ENCODE measurements around the gene TRAF2.

TRAF2 gene

DNA sequence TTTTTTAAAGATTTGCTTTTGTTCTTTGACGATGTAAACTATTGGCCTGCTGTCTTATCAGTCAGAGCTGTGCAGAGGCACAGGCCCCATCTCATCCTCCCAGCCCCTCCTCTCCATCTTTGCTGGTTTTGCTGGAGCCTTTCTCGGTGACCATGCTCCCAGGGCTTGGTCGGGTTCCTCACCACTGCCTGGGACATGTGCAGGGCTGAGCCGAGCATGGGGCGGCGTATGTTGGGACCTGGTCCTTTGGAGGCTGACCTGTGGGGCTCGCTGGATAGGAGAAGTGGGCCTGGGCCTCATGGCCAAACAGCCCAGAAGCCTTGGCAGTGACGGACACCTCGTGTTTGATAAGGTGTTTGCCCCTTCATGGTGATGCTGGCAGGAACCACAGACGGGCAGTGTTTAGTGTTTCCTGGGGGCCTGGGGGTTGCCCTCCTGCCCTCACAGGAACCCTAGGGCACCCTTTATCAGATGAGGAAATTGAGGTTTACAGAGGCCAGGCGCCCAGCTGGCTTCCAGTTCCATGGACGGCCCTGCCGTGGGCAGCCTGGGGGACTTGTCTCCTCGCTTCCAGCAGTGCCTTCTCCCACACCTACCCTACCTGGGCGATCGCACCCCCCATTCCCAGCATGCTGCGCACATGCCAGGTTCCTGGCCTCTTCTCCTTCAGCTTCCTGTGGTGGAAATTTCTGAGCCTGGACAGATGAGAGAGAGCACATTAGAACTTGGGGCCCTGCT is 27.6 kb downstream of the TRAF2 start:
- no peak for DNase-seq (ENCODE audit: low spot score)

DNA sequence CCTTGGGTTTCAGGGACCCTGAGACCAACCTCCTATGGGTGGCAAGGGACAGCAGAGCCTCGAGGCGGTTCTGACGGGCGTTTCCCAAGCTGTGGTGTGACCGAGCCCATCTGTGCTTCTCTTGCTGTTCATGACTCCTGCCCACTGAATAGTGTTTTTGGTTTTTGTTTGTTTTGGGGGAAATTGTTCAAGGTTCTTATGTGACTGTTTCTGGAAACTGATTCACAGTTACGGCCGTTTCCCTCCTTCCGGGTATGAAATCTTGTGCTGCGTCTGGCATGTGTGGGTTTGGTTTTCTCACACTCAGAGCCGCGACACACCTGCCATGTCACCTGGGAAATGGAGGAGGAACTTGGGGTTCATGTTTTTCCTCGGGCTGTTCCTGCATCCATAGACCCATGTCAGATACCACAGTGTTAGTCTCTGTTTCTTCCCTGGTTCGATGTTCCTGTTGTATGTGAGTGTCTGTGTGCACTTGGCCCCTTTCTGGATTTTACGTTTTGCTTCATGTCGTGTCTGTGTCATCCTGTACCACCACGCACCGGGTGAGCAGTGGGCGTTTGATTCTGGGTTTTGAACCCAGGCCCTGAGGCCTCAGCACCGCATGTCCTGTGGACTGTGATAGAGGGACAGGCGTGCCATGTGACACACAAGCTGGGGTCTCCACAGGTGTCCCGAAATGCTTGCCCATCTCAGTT is 29.5 kb downstream of the TRAF2 start:
- no peak for DNase-seq (ENCODE audit: low spot score)

DNA sequence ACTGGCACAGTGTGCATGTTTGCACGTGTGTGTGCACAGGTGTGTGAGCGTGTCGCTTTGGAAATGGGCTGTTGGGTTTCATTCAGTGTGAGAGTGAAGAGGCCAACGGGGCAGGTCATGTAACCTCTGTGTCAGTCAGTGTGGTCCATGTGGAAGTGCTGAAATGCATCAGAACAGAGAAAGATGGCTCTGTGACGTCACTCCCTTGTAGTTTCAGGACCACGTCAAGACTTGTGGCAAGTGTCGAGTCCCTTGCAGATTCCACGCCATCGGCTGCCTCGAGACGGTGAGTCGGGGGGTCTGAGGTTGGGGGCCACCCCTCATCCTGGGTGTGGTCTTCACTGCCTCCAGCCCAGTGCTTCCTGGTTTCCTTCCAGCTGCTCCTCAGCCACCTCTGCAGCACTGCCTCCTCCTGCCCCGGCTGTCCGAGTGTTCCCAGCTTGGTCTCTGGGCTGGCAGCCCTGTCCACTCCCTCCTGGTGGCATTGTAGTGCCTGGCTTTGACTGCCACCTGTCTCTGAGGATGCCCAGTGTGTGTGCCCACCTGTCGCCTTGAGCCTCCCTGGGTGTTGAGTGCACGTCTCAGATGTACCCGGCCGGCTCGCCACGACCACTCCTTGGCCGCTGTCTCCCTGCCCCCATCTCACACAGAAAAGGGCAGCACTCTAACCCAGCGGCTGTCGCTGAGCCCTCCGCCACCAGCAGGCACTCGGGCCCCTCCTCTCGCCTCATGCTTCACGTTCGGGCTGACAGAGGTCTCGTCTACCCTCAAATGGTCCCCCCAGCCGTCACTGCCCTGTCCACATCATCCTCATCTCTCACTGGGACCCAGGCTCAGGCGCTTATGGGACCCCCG is 30.2 kb downstream of the TRAF2 start:
- DNase-seq (ENCODE audit: low spot score) = no peak

DNA sequence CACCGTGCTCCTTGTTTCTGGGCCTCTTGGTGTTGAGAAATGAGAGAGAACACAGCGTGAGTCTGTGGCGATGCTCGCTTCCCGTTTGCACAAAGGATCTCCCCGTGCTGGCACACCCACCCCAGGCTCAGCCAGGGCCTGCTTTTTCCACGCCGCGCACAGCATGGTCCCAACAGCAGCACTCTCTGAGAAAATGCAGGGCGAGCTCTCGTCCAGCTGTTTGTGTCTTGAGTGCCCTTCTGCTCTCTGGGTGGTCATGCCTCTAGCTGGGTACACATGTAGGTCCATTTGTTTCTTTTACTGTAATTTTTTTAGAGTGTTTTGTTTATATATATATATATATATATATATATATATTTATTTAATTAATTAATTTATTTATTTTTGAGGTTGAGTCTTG is 31.6 kb downstream of the TRAF2 start:
- no peak for DNase-seq (ENCODE audit: low spot score)

DNA sequence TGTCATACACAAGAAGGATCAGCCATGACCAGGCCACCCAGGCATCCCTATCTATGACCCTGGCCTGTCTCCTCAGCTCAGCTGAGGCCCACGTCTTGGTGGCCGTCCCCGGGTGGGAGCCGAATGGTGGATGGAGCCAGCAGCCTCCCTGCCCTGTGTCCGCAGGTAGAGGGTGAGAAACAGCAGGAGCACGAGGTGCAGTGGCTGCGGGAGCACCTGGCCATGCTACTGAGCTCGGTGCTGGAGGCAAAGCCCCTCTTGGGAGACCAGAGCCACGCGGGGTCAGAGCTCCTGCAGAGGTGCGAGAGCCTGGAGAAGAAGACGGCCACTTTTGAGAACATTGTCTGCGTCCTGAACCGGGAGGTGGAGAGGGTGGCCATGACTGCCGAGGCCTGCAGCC is 33.8 kb downstream of the TRAF2 start:
- no peak for DNase-seq (ENCODE audit: low spot score)

DNA sequence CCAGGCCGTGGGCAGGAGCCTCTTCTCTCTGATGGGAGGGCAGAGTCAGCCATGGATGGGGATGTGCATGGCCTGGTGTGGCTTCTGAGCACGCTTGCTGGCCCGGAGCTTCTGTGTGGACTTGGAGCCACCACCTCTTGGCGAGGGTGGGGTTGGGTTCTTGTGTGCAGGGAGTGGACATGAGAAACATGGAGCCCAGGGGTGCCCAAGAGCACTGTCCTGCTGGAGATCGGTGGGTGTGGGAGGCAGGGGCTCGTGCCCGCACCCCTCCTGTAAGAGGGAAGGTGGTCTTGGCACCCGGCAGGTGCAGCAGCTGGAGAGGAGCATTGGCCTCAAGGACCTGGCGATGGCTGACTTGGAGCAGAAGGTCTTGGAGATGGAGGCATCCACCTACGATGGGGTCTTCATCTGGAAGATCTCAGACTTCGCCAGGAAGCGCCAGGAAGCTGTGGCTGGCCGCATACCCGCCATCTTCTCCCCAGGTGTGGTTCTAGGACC is 34.5 kb downstream of the TRAF2 start:
- DNase-seq (ENCODE audit: low spot score) = no peak

DNA sequence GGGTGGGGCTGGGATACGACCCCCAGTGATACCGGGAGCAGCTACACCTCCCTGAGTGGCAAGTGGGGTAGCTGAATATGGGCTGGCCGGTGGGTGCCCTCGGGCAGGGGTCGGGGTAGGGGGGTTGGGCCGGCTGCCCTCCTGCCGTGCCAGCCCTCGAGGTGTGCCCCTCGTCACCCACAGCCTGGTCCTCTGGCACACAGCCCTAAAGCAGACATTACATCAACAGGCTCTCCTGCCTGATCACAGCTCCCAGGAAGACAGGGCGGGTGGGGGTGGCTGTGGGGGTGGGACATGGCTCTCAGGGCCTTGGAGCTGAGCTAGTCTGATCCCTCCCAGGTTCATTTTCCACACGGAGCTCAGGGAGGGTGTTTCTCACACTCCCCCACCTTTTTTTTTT is 35.0 kb downstream of the TRAF2 start:
- DNase-seq (ENCODE audit: low spot score) = no peak

DNA sequence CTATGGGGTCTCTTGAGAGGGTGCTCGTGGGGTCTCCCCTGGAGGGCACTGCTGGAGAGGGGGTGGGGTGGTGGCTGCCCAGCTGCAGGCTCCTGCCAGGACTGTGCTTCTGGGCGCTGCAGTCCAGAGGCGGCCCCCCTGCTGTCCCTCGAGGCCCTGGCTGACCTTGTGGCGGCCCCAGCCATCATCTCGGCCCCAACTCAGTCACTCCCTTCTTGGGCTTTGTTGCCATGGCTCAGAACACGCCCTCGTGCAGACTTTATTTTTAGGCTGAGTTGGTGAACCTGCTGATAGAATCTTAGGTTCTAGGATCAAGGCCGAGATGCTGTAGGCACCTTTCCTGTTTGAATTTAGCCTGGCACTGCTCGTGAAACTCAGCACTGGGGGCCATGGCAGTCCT is 35.4 kb downstream of the TRAF2 start:
- DNase-seq (ENCODE audit: low spot score) = no peak

DNA sequence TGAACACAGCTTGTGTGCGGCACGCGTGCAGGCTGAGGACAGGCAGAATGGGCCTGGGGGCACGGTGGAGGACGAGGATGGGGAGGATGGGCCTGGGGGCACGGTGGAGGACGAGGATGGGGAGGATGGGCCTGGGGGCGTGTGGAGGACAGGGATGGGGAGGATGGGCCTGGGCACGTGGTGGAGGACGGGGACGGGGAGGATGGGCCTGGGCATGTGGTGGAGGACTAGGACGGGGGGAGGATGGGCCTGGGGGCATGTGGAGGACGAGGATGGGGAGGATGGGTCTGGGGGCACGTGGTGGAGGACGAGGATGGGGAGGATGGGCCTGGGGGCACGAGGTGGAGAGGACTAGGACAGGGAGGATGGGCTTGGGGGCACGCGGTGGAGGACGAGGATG is 36.2 kb downstream of the TRAF2 start:
- DNase-seq (ENCODE audit: low spot score) = no peak

DNA sequence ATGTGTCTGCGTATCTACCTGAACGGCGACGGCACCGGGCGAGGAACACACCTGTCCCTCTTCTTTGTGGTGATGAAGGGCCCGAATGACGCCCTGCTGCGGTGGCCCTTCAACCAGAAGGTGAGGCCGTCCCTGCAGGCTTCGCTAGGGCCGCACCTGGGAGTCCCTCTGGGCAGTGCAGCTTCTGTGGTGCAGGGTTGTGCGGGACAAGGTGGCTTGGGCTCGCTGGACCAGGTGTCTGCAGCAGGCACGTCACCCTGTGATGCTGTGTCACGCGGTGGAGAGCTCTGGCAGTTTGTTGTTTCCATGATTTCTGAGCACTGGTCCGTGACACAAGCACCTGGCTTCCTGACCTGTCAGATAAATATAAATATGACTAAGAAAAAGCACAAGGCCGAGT is 37.6 kb downstream of the TRAF2 start:
- no peak for DNase-seq (ENCODE audit: low spot score)

DNA sequence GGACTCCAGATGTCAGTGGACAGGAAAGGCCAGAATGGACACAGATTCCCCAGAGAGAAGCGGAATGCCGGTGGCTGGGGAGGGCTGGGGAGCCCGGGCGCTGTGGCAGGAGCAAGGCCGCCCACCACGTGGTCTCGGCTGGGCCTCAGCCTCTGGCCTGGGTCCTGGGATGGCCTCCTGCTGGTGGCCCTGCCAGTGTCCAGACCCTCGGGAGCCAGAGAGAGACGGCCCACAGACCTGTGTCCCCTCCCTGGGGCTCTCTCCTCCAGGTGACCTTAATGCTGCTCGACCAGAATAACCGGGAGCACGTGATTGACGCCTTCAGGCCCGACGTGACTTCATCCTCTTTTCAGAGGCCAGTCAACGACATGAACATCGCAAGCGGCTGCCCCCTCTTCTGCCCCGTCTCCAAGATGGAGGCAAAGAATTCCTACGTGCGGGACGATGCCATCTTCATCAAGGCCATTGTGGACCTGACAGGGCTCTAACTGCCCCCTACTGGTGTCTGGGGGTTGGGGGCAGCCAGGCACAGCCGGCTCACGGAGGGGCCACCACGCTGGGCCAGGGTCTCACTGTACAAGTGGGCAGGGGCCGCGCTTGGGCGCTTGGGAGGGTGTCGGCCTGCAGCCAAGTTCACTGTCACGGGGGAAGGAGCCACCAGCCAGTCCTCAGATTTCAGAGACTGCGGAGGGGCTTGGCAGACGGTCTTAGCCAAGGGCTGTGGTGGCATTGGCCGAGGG is 39.3 kb downstream of the TRAF2 start:
- no peak for DNase-seq (ENCODE audit: low spot score)

DNA sequence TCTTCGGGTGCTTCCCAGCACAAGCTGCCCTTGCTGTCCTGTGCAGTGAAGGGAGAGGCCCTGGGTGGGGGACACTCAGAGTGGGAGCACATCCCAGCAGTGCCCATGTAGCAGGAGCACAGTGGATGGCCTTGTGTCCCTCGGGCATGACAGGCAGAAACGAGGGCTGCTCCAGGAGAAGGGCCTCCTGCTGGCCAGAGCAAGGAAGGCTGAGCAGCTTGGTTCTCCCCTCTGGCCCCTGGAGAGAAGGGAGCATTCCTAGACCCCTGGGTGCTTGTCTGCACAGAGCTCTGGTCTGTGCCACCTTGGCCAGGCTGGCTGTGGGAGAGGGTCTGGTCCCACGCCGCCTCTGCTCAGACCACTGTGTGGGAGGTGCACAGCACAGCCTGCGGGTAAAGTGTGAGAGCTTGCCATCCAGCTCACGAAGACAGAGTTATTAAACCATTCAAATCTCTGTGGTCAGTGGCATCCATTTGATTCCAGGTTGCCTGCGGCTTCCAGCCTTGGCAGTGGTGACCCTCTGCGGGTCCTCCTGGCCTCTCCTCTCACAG is 39.9 kb downstream of the TRAF2 start:
- no peak for DNase-seq (ENCODE audit: low spot score)

DNA sequence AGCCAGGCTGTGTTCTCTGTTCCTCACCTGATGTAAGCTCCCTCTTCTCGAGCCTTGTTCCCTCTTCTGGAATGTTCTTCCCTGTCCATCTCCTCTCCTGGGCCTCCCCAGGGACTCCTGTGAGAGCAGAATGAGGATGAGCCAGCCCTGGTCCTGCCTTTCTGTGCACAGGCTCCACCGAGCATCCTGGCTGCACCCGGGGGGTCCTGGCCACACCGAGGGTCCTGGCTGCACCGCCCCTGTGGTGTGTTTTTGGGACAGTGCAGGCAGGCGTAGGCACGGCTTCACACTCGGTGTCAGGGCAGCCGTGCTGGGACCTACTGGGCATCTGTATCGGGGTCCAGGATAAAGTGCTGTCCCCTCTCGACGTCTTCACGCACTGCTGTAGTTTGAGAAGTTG is 40.4 kb downstream of the TRAF2 start:
- no peak for DNase-seq (ENCODE audit: low spot score)

DNA sequence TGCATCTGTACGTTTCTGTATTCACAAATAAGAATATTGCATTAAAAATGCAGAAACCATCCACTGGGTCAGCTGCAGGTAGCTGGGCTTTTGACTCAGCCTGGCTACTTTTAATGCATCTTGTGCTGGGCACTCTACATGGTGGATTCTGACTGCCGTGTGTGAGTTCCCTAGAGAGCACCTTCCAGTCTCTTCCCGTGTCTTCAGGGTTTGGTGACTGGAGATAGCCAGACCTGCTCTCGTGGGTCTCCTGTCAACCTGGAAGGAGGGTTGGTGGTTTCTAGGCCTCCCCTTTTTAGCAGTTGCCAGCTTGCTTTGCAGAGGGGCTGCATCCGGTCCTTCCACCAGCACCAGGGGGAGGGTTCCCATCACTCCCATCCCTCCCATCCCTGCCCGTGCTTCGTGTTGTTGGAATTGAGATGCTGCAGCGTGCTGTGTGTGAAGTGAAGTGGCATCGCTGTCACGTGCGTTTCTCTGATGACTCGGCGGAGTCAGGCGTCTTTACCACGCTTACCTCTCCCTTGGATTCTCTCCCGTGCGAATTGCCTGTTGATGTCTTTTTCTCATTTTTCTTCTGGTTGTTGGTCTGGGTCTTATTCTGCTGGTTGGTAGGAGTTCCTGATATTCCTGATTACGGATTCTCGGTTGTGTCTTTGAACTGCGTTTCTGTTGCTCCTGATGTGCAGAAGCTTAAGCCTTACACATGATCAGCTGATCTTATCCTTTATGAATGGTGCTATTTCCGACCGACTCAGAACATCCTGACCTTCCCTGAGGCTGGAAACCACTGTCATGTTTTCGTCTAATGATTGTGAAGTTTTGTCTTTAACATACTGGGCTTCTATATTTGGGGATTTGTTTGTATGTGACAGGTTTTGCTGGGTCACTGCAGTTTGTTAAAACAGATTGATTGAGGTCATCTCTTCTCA is 41.3 kb downstream of the TRAF2 start:
- no peak for DNase-seq (ENCODE audit: low spot score)

DNA sequence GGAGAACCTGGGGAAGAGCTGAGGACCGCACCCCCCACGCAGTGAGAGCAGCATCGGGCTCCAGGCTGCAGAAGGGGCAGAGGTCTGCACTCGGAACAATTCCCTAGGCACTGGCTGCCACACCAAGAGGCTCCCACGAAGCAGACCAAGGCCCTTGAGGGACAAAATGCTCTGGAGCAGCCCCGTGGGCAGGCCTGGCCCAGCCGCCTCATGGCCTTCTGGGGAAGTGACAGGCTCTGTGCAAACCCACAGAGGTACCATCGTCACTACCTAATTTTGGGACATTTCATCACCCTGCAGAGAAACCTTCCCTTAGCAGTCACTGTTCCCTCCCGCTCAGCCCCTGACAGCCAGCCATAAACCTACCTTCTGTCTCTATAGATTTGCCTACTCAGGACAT is 42.3 kb downstream of the TRAF2 start:
- DNase-seq (ENCODE audit: low spot score) = no peak

DNA sequence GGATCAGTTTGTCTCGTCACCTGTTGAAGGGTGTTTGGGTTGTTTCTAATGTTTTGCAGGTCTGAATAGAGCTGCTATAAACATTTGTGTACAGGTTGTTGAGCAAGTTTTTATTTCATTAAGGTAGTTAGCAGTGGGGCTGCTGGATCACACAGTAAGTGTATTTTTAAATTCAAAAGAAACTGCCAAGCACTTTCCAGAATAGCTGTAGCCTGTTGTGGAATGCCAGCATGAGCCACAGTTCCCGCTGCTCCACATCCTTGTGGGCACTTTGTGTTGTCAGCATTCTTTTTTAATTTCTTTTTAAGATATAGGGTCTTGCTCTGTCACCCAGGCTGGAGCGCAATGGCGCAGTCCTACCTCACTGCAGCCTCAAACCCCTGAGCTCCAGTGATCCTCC is 43.7 kb downstream of the TRAF2 start:
- no peak for DNase-seq (ENCODE audit: low spot score)

DNA sequence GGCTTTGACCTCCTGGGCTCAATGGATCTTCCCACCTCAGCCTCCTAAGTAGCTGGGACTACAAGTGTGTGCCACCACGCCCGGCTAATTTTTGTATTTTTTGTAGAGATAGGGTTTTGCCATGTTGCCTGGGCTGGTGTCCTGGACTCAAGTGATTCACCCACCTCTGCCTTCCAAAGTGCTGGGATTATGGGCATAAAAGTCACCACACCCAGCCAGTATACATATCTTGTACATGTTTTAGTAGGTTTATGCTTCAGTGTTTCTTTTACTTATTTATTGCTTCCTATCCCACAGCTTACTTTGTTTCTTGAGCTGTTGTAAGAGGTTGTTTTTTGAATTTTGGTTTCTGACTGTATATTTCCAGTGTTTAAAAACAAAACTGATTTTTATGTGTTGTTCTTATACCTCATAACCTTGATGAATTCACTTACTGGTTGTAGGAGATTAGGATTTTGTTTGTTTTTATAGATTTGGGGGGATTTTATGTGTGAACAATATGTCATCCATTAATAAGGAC is 45.4 kb downstream of the TRAF2 start:
- no peak for DNase-seq (ENCODE audit: low spot score)

DNA sequence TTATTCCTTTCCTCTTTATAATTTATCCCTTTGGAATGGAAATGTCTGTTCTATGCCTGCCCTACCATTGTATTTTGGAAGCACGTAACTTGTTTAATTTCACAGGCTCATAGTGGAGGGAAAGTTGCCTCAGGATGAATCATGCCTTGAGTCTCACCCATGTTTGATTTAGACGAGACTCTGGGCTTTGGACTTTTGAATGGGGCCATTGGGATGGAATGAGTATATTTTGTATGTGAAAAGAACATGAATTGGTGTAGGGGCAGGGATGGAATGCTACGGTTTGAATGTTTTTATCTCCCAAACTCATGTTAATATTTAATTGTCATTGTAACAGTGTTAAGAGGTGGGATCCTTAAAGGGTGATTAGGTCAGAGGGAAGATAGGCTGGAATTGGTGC is 48.0 kb downstream of the TRAF2 start:
- DNase-seq (ENCODE audit: low spot score) = no peak

DNA sequence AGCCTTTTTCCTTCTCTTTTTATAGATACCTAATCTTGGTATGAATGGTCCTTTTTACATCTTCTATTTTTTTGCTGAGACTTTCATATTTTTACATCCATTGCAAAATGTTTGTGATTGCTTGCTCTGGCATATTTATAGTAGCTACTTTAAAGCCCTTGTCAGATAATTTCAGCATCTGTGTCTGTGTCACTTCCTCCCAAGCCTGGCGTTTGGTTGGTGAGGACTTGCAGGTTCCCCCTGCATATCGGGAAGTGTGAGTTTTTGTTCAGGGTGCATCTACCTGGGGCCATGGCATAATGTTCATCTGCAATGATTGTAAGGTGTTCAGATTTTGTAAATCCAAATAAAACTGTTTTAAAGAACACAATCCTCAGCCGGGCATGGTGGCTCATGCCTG is 49.3 kb downstream of the TRAF2 start:
- DNase-seq (ENCODE audit: low spot score) = no peak

DNA sequence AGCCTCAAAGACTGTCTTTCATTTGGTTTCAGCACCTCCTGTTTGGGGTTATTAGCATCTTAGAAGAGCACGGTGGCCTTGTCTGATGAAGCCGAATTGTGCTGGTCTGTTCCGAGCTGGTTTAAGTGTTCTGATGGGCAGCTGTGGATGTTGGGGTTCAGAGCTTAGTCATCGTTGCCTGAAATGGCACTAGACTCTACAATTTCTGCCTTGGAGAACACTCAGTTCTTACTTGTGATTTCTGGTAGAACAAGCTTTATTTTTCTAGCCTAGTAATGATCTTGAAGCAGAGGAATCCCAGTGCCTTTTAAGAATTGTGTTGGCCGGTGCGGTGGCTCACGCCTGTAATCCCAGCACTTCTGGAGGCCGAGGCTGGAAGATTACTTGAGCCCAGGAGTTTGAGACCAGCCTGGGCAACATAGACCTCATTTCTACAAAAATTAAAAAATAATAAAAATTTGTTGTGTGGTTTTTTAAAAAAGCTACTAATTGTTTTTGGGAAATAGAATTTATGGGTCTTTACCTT is 50.4 kb downstream of the TRAF2 start:
- DNase-seq (ENCODE audit: low spot score) = no peak
